ENCODE measurements around the gene C6orf120. TPM values are rescaled to one million over a fixed set of nuclear protein-coding genes. Genes with fewer than 3 reads are reported as not detected.

C6orf120 gene
- total and polyA plus RNA-seq, 2 donors (not counting 3 experiments of a cell fraction or from before 2014, with no cell fraction given): 13.8 to 30.1 TPM

DNA sequence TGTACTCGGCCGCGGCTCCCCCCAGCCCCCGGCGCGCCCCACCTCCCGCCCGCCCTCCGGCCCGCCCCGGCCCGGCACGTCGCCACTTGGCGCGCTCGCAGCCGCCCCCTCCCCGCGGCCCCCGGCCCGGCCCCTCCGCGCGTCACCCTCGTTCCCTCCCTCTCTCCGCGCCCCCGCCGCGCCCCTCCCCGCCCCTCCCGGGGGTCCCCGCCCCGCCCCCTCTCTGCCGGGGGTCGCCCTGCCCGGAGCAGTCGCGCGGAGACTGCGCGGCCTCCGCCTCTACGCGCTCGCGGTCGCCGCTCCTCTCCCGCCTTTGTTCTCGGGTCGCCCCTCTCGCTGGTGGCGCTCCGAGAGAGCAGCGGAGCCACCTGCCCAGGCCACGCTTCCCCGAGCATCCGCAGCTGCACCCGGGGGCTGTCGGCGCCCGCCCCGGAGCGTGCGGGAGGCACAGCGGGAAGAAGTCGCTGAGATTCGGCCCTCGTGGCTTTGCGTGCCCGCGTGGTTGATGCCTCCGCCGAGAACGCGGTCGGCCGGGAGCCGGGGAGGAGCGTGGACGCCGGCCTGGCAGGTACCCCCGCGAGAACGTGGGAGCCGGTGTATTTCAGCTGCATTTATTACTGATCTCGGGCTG, 22.7 kb downstream of the C6orf120 start, which contains the start of gene PHF10:
Gene PHF10, minus strand, starts transcription at position 7 of the 631 bp plus-strand sequence. CDS start 569 bp downstream, outside the sequence.
- CTCF ChIA-PET: interaction anchor here (1.1 to 1.8 kb wide), 5 partner anchors 14 to 65 kb away, joined by 3 to 9 read pairs (median 3); partner anchors contain the start of genes C6orf120, DYNLT2, ERMARD and WDR27
- dilution Hi-C loops (cut with MboI; ENCODE audit: extremely low pct_ligation_motif_present, low sequenced_read_pairs) (no loop called here), intact Hi-C loops (cut with micrococcal nuclease) (loop anchor here (1.0 to 10.0 kb wide), 4 partner anchors 27 to 829 kb away; partner anchors contain the start of genes DYNLT2, ERMARD and PSMB1)
- POLR2A ChIA-PET: no interaction called here
- no peak for TF ChIP-seq FOS (IDR thresholded peaks at IDR 0.05; ENCODE audit: borderline replicate concordance, insufficient read depth, low read length)
- no peak for TF ChIP-seq POLR2A (IDR thresholded peaks at IDR 0.05; ENCODE audit: low read depth, low read length)
- TF ChIP-seq, protein P1, sequence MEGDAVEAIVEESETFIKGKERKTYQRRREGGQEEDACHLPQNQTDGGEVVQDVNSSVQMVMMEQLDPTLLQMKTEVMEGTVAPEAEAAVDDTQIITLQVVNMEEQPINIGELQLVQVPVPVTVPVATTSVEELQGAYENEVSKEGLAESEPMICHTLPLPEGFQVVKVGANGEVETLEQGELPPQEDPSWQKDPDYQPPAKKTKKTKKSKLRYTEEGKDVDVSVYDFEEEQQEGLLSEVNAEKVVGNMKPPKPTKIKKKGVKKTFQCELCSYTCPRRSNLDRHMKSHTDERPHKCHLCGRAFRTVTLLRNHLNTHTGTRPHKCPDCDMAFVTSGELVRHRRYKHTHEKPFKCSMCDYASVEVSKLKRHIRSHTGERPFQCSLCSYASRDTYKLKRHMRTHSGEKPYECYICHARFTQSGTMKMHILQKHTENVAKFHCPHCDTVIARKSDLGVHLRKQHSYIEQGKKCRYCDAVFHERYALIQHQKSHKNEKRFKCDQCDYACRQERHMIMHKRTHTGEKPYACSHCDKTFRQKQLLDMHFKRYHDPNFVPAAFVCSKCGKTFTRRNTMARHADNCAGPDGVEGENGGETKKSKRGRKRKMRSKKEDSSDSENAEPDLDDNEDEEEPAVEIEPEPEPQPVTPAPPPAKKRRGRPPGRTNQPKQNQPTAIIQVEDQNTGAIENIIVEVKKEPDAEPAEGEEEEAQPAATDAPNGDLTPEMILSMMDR (IDR thresholded peaks at IDR 0.05; ENCODE audit: extremely low read depth in 1 of 2, insufficient read depth in 1 of 2, low read depth in 1 of 2, low read length in 2 of 2): no peak
- TF ChIP-seq JUN (IDR thresholded peaks at IDR 0.05; ENCODE audit: borderline replicate concordance, insufficient read depth, insufficient read length, low read depth): no peak
- no peak for TF ChIP-seq GATA2 (IDR thresholded peaks at IDR 0.05; ENCODE audit: insufficient read depth, insufficient read length, low read depth, low read length)
- no peak for TF ChIP-seq MYC (IDR thresholded peaks at IDR 0.05; ENCODE audit: low read depth, low read length)
- TF ChIP-seq POLR2AphosphoS5 (IDR thresholded peaks at IDR 0.05; ENCODE audit: insufficient read depth, low read depth, low read length): no peak
- TF ChIP-seq EZH2 (IDR thresholded peaks at IDR 0.05; ENCODE audit: borderline replicate concordance, low read depth, low read length, severe bottlenecking): no peak
- TF ChIP-seq, protein P2, sequence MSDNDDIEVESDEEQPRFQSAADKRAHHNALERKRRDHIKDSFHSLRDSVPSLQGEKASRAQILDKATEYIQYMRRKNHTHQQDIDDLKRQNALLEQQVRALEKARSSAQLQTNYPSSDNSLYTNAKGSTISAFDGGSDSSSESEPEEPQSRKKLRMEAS (IDR thresholded peaks at IDR 0.05; ENCODE audit: insufficient read depth, insufficient read length): no peak
- no peaks in the 10 kb centered on the region for H3K9me1 ChIP-seq (replicated peaks; ENCODE audit: control insufficient read depth, extremely low read depth, insufficient read depth, low read length)
- peak within 1 kb of the TSS; percentile 96 for H3K9ac ChIP-seq (replicated peaks; ENCODE audit: extremely low read depth, insufficient read depth, low read length)
- DNase-seq (ENCODE audit: low read depth, low spot score) (no peak), FAIRE-seq (no peak)
- no peaks in the 10 kb centered on the region for H3K9me3 ChIP-seq (replicated peaks; ENCODE audit: control insufficient read depth, insufficient read depth, low read length)
- H3K27me3 ChIP-seq (ENCODE audit: control insufficient read depth in 2 of 2, insufficient read depth in 2 of 2, low read length in 2 of 2): no peaks in the 10 kb centered on the region
- no TSS peak for BruUV-seq (replicated peaks)
- peak within 1 kb of the TSS; percentile 95 for H3K27ac ChIP-seq (ENCODE audit: insufficient read depth, low read depth, low read length)
- H3K4me2 ChIP-seq (ENCODE audit: insufficient read depth, low read length): peak within 1 kb of the TSS; percentile 58
- peaks cover 28% of the 10 kb centered on the region for H3K4me1 ChIP-seq (ENCODE audit: control insufficient read depth, extremely low read depth, insufficient read depth, low read length)
- H3K4me3 ChIP-seq (replicated peaks in 1 of 3; ENCODE audit: insufficient read depth in 1 of 3, low read depth in 1 of 3, low read length in 3 of 3): peak within 1 kb of the TSS; percentile 25 to 95 (median 71)
- no peaks in the 10 kb centered on the region for H4K20me1 ChIP-seq (replicated peaks; ENCODE audit: control insufficient read depth, extremely low read depth, insufficient read depth, low read length)
- peak within 1 kb of the TSS; percentile 80 for H2AFZ ChIP-seq (ENCODE audit: low read depth, low read length)
- no peaks in the 10 kb centered on the region for H3K36me3 ChIP-seq (ENCODE audit: control insufficient read depth in 2 of 2, extremely low read depth in 1 of 2, insufficient read depth in 2 of 2, low read length in 2 of 2)
- peaks cover 29% of the 10 kb centered on the region for H3K79me2 ChIP-seq (ENCODE audit: control insufficient read depth, insufficient read depth, low read length)
